Astrocyte (in vitro differentiated cells and primary cell): Measurements from ENCODE around the gene SPRR4.

ENCODE experiments used
- EZH2 ChIP-seq: IDR thresholded peaks from 2 replicates; pipeline ENCODE4 v1.6.1; 2012; ENCODE audit warnings: mild to moderate bottlenecking, low read length, inconsistent platforms; ENCODE audit not compliant: insufficient read depth
- TF ChIP-seq, protein P1 (sequence below): IDR thresholded peaks from 2 replicates; pipeline ENCODE4 v1.5.1; 2011; ENCODE audit warnings: low read depth, mild to moderate bottlenecking, inconsistent platforms, low read length, moderate library complexity; ENCODE audit not compliant: insufficient read depth

- TF ChIP-seq, protein P1, sequence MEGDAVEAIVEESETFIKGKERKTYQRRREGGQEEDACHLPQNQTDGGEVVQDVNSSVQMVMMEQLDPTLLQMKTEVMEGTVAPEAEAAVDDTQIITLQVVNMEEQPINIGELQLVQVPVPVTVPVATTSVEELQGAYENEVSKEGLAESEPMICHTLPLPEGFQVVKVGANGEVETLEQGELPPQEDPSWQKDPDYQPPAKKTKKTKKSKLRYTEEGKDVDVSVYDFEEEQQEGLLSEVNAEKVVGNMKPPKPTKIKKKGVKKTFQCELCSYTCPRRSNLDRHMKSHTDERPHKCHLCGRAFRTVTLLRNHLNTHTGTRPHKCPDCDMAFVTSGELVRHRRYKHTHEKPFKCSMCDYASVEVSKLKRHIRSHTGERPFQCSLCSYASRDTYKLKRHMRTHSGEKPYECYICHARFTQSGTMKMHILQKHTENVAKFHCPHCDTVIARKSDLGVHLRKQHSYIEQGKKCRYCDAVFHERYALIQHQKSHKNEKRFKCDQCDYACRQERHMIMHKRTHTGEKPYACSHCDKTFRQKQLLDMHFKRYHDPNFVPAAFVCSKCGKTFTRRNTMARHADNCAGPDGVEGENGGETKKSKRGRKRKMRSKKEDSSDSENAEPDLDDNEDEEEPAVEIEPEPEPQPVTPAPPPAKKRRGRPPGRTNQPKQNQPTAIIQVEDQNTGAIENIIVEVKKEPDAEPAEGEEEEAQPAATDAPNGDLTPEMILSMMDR: no peak
- no peak for TF ChIP-seq EZH2
These were observed 1.4 kb upstream of the SPRR4 start for GRCh38 chr1:152969036-152969435.
